Epithelial cell of esophagus (primary cell): Measurements from ENCODE around the gene CST9L.
"Not testable (repeated sequence)": the region's sequence is repeated elsewhere in the genome, so short reads cannot be mapped to it uniquely, and the experiment has no call there.

Experiments
- DNase-seq: peaks from one replicate; pipeline ENCODE4 v3.0.0; 2010; ENCODE audit warnings: low read depth
- H3K4me3 ChIP-seq: 2 replicates; pipeline ENCODE4 v1.5.1; 2011; ENCODE audit warnings: mild to moderate bottlenecking, low read length, control low read depth
- CTCF ChIP-seq: IDR thresholded peaks from 2 replicates; pipeline ENCODE4 v1.5.1; 2011; ENCODE audit warnings: low read depth, mild to moderate bottlenecking, low read length, control low read depth, inconsistent platforms; ENCODE audit not compliant: insufficient read depth; ENCODE audit errors: missing control alignments

Gene CST9L

GRCh38 chr20:23586735-23587525 lies 18.6 kb upstream of the CST9L start:
- no peak for TF ChIP-seq CTCF
- no peak overlapping the region for H3K4me3 ChIP-seq
- DNase-seq, result peak; percentile 68

DNA sequence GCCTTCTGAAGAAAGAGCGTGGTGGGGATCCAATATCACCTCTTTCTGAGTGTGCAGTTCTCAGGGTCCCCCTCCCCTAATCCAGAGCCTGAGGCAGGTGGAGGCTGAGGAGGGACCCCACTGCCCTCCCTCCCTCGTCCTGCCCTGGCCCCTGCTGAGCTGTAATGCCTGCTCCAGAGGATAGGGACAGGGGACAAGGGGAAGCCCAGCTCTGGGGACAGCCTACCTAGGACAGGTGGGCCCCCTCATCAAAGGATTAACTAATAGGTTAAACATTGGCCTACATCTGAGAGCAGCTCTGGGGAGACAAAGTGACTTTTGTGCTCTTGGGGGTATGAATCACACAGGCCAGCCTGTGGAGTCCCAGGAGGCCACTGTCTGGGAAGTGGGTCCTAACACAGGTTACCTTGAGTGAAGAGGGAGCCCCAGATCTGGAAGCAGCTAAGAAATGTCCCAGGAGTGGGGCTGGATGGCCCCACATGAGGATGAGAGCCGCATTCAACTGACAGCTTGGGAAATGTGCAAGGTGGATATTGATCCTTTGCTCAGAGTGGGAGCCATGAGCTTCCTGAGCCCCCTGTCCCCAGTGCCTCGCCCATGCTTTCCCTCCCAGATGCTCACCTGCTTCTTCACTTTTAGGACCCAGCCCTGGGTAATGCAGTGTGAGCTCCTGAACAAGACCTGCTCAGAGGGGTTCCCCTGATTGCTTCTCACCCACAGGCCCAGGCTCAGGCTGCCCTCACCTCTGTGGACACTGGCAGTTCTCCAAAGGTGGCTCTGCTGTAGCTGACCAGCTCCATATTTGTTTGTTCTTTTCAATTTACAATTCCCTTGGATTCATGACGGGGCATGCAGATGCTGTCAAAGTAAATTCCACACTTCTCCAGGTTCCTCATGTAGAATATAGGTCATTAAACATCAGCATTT lies 17.8 kb upstream of the CST9L start:
- DNase-seq, result no peak
- no peak for TF ChIP-seq CTCF
- H3K4me3 ChIP-seq, result no peak overlapping the region

DNA sequence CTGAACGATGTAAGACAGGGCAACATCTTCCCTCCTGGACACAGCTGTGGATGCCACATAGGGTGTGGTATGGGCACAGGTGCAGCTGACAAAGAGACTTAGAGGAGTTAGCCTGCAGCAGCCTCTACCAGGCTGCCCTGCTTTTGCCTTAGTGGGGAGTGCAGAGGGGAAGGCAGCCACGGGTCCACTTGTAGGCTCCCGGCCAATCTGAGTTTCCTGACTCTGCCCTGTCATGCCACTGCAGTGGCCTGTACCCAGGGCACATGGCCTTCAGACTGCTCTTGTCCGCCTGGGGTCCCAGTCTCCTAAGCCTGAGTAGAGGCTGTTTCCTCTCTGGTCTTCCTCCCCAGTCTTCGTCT lies 17.1 kb upstream of the CST9L start:
- DNase-seq, result no peak
- no peak for TF ChIP-seq CTCF
- H3K4me3 ChIP-seq, result no peak overlapping the region

DNA sequence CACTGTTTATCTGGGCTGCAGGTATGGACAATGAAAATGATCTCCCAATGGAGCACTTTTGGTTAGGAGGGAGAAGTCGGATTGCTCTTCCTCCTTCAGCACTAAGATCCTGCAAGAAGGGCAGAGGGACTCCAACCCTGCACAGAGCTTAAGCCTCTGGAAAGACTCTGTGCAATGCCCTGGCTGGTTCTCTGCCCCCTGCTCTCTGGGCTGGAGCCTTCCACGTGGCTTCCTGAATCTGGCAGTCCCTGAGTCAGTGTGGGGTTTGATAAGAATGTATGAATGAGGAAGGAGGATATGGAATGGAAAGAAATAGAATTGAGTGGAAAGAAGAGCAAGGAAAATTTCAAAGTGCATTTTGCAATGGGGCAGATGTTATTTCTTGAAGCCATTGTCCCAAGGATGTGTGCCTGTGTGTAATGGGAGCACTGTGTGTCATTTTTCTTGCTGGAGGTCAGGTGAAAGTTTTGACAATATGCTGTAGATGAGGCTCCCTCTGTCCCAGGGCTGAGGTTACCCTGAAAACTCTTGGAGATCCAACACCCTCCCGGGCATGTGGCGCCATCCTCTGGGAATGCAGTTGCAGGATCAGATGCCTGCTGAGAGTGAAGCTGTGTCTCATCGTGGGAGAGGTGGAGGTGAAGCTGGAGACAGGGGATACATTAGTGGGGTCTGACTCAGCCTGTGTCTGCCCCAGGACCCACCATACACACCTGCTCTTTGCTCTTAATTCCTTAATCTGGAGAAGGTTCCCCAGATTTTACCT lies 16.3 kb upstream of the CST9L start:
- no peak overlapping the region for H3K4me3 ChIP-seq
- no peak for TF ChIP-seq CTCF
- no peak for DNase-seq

DNA sequence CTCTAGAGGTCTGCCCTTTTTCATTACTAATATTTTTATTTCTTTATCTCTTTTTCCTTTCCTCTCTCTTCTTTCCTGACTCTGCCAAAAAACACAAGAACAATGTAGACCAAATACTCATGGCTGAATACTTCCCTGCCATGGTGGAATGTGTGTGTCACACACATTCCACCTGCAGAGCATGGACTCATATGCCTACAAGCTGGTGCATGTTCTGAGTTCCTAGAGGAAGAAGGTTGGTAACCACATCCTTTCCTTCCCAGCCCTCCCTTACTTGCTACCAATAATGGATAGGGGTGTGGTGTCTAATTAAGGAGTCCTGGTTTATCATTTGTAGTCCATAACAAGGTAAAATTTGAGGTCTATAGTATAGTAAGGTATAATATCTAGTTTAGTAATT lies 15.2 kb upstream of the CST9L start:
- peak; percentile 96 for DNase-seq
- H3K4me3 ChIP-seq, result no peak overlapping the region
- TF ChIP-seq CTCF, result no peak

DNA sequence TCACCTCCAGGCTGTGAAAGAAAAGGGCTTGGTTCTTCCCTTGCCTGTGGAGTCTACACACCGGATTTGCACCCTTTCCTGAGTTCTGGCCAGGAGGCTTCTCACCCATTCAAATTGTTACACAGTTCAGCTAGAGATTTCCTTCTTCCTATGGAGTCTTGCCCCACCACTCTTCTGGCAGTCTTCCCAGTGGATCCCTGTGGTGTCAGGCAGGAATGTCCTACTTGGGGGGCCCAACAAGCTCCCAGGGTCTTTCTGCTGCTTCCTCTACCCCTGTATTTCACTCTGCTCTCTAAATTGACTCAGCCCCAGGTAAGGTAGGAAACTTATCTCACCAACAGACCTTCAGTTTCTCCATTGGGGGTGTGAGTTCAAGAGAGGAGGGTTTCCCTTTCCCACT lies 14.0 kb upstream of the CST9L start:
- no peak overlapping the region for H3K4me3 ChIP-seq
- no peak for TF ChIP-seq CTCF
- DNase-seq, result no peak

DNA sequence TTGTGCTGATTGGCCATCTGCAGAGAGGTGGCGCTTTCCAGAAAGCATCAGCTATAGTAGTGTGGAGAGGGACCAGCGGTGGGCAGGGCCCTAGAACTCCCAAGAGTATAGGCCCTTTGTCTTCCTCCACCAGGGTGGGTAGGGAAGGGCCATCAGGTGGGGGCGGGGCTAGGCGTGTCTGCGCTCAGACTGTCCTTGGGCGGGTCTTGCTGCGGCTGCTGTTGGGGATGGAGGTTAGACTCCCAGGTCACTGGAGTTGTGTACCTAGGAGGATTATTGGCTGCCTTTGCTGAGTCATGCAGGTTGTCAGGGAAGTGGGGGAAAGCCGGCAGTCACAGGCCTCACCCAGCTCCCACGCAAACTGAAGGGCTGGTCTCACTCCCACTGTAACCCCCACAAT lies 13.5 kb upstream of the CST9L start:
- DNase-seq, result peak; percentile 35
- not testable (repeated sequence) for H3K4me3 ChIP-seq
